GM12878 (cell line): ENCODE results near the gene MAPKAP1.

Experiments used
- CREM ChIP-seq: IDR thresholded peaks from 2 replicates; pipeline ENCODE4 v1.6.1; 2014; ENCODE audit warnings: antibody characterized with exemption, low read depth
- CTCF ChIP-seq, 3 experiments: IDR thresholded peaks in 2 of 3; conservative IDR thresholded peaks in 1 of 3; 2 replicates each; pipeline ENCODE4 v1.5.1; 2011; ENCODE audit warnings: low read depth in 3 of 3, low read length in 3 of 3, mild to moderate bottlenecking in 3 of 3, control low read depth in 2 of 3, moderate library complexity in 2 of 3, inconsistent platforms in 1 of 3, mixed read lengths in 1 of 3; ENCODE audit not compliant: control insufficient read depth in 2 of 3, insufficient read depth in 1 of 3; ENCODE audit errors: extremely low read depth in 1 of 3
- EZH2 ChIP-seq: IDR thresholded peaks from 2 replicates; pipeline ENCODE4 v1.6.1; 2012; ENCODE audit warnings: low read depth, mild to moderate bottlenecking, control low read depth, inconsistent platforms, low read length, borderline replicate concordance; ENCODE audit not compliant: control insufficient read depth
- JUND ChIP-seq: IDR thresholded peaks from 2 replicates; pipeline ENCODE4 v1.6.1; 2012; ENCODE audit warnings: low read depth, mild to moderate bottlenecking, low read length, improper control_type of control experiment, moderate library complexity
- MAX ChIP-seq: IDR thresholded peaks from 2 replicates; pipeline ENCODE4 v1.6.1; 2012; ENCODE audit warnings: low read depth, low read length, improper control_type of control experiment
- NFIC ChIP-seq: IDR thresholded peaks from 2 replicates; pipeline ENCODE4 v1.6.1; 2012; ENCODE audit warnings: low read depth, mild to moderate bottlenecking, inconsistent platforms, low read length, moderate library complexity
- REST ChIP-seq: IDR thresholded peaks from 2 replicates; pipeline ENCODE4 v1.6.1; 2012; ENCODE audit warnings: mild to moderate bottlenecking, low read depth, low read length
- RFX5 ChIP-seq: IDR thresholded peaks from 2 replicates; pipeline ENCODE4 v1.6.1; 2011; ENCODE audit warnings: low read depth, low read length, improper control_type of control experiment
- SMARCA5 ChIP-seq: fragments of 450-650 bp; IDR thresholded peaks from 2 replicates; pipeline ENCODE4 v1.6.1; 2017; ENCODE audit warnings: mild to moderate bottlenecking
- SRF ChIP-seq, 2 experiments: IDR thresholded peaks; 2 replicates each; pipeline ENCODE4 v1.6.1; 2011; ENCODE audit warnings: low read depth in 2 of 2, low read length in 2 of 2, mild to moderate bottlenecking in 1 of 2, moderate library complexity in 1 of 2
- TAF1 ChIP-seq: IDR thresholded peaks from 2 replicates; pipeline ENCODE4 v1.6.1; 2011; ENCODE audit warnings: mild to moderate bottlenecking, low read depth, low read length, borderline replicate concordance

- TF ChIP-seq TAF1 = no peak
- TF ChIP-seq RFX5 = no peak
- no peak for TF ChIP-seq JUND
- TF ChIP-seq SRF (IDR thresholded peaks at IDR 0.05; ENCODE audit: low read depth in 2 of 2, low read length in 2 of 2) = no peak
- TF ChIP-seq EZH2 = no peak
- no peak for TF ChIP-seq CTCF (IDR thresholded peaks at IDR 0.05 in 2 of 3, conservative IDR thresholded peaks at IDR 0.05 in 1 of 3; ENCODE audit: control insufficient read depth in 2 of 3, extremely low read depth in 1 of 3, insufficient read depth in 1 of 3, low read depth in 3 of 3, low read length in 3 of 3)
- TF ChIP-seq NFIC = no peak
- no peak for TF ChIP-seq MAX
- TF ChIP-seq CREM = no peak
- no peak for TF ChIP-seq REST
- TF ChIP-seq SMARCA5 = no peak
These were observed 264.6 kb downstream of the MAPKAP1 start for GRCh38 chr9:125442452-125442851.
